Neural cell (in vitro differentiated cells): ENCODE data around the gene LAGE3. TPM values are rescaled to one million over a fixed set of nuclear protein-coding genes. Genes with fewer than 3 reads are reported as not detected.

Experiments used
- H2AFZ ChIP-seq: fragments of 200-600, 300-800 bp; sonication (generic), shearing (Covaris generic); 2 replicates; pipeline ENCODE4 v1.6.0; 2014; ENCODE audit warnings: low read depth, mild to moderate bottlenecking, antibody characterized with exemption, low read length, moderate library complexity
- H3F3A ChIP-seq: fragments of 200-600 bp; shearing (Covaris generic); 2 replicates; pipeline ENCODE4 v1.6.1; 2016; ENCODE audit warnings: mild to moderate bottlenecking, moderate library complexity, mixed read lengths, antibody characterized with exemption, low read length; ENCODE audit not compliant: insufficient read depth, poor library complexity, severe bottlenecking
- H3K27ac ChIP-seq: fragments of 200-600, 300-800 bp; sonication (generic), shearing (Covaris generic); 2 replicates; pipeline ENCODE4 v1.5.1; 2014; ENCODE audit warnings: mild to moderate bottlenecking, low read length, moderate library complexity
- H3K27me3 ChIP-seq: fragments of 300-800, 200-600 bp; sonication (generic), shearing (Covaris generic); 2 replicates; pipeline ENCODE4 v1.6.0; 2014; ENCODE audit warnings: mild to moderate bottlenecking, low read depth, low read length, moderate library complexity; ENCODE audit not compliant: insufficient read depth
- H3K36me3 ChIP-seq: fragments of 300-800, 200-600 bp; sonication (generic), shearing (Covaris generic); 2 replicates; pipeline ENCODE4 v1.5.1; 2014; ENCODE audit warnings: mild to moderate bottlenecking, antibody characterized with exemption, low read length, moderate library complexity; ENCODE audit not compliant: insufficient read depth
- H3K4me2 ChIP-seq: fragments of 300-800, 200-600 bp; sonication (generic), shearing (Covaris generic); 2 replicates; pipeline ENCODE4 v1.6.0; 2014; ENCODE audit warnings: mild to moderate bottlenecking, low read length
- H3K4me3 ChIP-seq: fragments of 300-800, 200-600 bp; sonication (generic), shearing (Covaris generic); 2 replicates; pipeline ENCODE4 v1.5.1; 2014; ENCODE audit warnings: mild to moderate bottlenecking, low read length, moderate library complexity
- H3K79me2 ChIP-seq: fragments of 200-600 bp; shearing (Covaris generic); replicated peaks from 2 replicates; pipeline ENCODE4 v1.6.0; 2014; ENCODE audit warnings: mild to moderate bottlenecking, low read length, moderate library complexity; ENCODE audit not compliant: insufficient read depth
- H3K9ac ChIP-seq: fragments of 300-800, 200-600 bp; sonication (generic), shearing (Covaris generic); 2 replicates; pipeline ENCODE4 v1.6.1; 2016; ENCODE audit warnings: mild to moderate bottlenecking, low read length, mixed read lengths
- H3K9me2 ChIP-seq: fragments of 200-600 bp; shearing (Covaris generic); 2 replicates; pipeline ENCODE4 v1.6.1; 2016; ENCODE audit warnings: mild to moderate bottlenecking, low read length, mixed read lengths; ENCODE audit not compliant: insufficient read depth
- H3K9me3 ChIP-seq: fragments of 200-600, 300-800 bp; sonication (generic), shearing (Covaris generic); 2 replicates; pipeline ENCODE4 v1.6.1; 2016; ENCODE audit warnings: mild to moderate bottlenecking, mixed run types, low read length, moderate library complexity, mixed read lengths
- H4K20me1 ChIP-seq: fragments of 200-600 bp; shearing (Covaris generic); 2 replicates; pipeline ENCODE4 v1.6.1; 2016; ENCODE audit warnings: mild to moderate bottlenecking, mixed run types; ENCODE audit not compliant: insufficient read depth
- CTCF ChIP-seq: fragments of 450-650 bp; IDR thresholded peaks from 2 replicates; pipeline ENCODE4 v1.5.1; 2014; ENCODE audit warnings: antibody characterized with exemption, mild to moderate bottlenecking, moderate library complexity; ENCODE audit not compliant: poor library complexity, severe bottlenecking
- EP300 ChIP-seq: fragments of 450-650 bp; conservative IDR thresholded peaks from 2 replicates; pipeline ENCODE4 v1.6.1; 2014; ENCODE audit warnings: antibody characterized with exemption, mild to moderate bottlenecking, moderate library complexity; ENCODE audit not compliant: poor library complexity, severe bottlenecking
- EZH2 ChIP-seq: fragments of 200-600, 300-800 bp; shearing (Covaris generic), sonication (generic); IDR thresholded peaks from 2 replicates; pipeline ENCODE4 v1.6.1; 2014; ENCODE audit warnings: antibody characterized with exemption, low read length, borderline replicate concordance, mild to moderate bottlenecking; ENCODE audit not compliant: insufficient read depth, poor library complexity, severe bottlenecking
- MXI1 ChIP-seq: fragments of 450-650 bp; conservative IDR thresholded peaks from 2 replicates; pipeline ENCODE4 v1.6.1; 2014; ENCODE audit warnings: antibody characterized with exemption, mild to moderate bottlenecking; ENCODE audit not compliant: poor library complexity, severe bottlenecking
- POLR2AphosphoS5 ChIP-seq: IDR thresholded peaks from 2 replicates; pipeline ENCODE4 v1.6.1; 2012
- RAD21 ChIP-seq: fragments of 450-650 bp; conservative IDR thresholded peaks from 2 replicates; pipeline ENCODE4 v1.6.1; 2014; ENCODE audit warnings: antibody characterized with exemption, mild to moderate bottlenecking, moderate library complexity
- REST ChIP-seq: IDR thresholded peaks from 2 replicates; pipeline ENCODE4 v1.6.1; 2012; ENCODE audit warnings: borderline replicate concordance
- SMC3 ChIP-seq: fragments of 450-650 bp; conservative IDR thresholded peaks from 2 replicates; pipeline ENCODE4 v1.6.1; 2014; ENCODE audit warnings: antibody characterized with exemption, mild to moderate bottlenecking, moderate library complexity; ENCODE audit not compliant: poor library complexity
- TAF1 ChIP-seq: IDR thresholded peaks from 2 replicates; pipeline ENCODE4 v1.6.1; 2012; ENCODE audit warnings: low read depth
- polyA plus RNA-seq: library from polyadenylated mRNA; depleted of rRNA; stranded (reverse); fragments of >200 nt; gene quantifications from 2 replicates; pipeline ENCODE4 v1.2.3, GENCODE V29; 2014

LAGE3 gene
- polyA plus RNA-seq, 1 donor from 2014 or later, result 37.3 TPM

GRCh38 chrX:154487518-154488290 lies 8.6 kb upstream of the LAGE3 start:
- Histone ChIP-seq H3K79me2 (no peaks in the 10 kb centered on the region), H3F3A (no peaks in the 10 kb centered on the region), H3K4me2 (no peak overlapping the region), H3K4me3 (no peak overlapping the region), H3K36me3 (no peaks in the 10 kb centered on the region), H2AFZ (no peak overlapping the region), H3K9me2 (no peaks in the 10 kb centered on the region), H4K20me1 (no peaks in the 10 kb centered on the region), H3K27ac (no peak overlapping the region), H3K9me3 (no peaks in the 10 kb centered on the region), H3K9ac (no peak overlapping the region), H3K27me3 (no peaks in the 10 kb centered on the region)
- TF ChIP-seq SMC3, result no peak

- no peaks in the 10 kb centered on the region for H3F3A ChIP-seq
- H4K20me1 ChIP-seq, result no peaks in the 10 kb centered on the region
- H3K79me2 ChIP-seq, result no peaks in the 10 kb centered on the region
- H3K36me3 ChIP-seq, result no peaks in the 10 kb centered on the region
- H3K9me3 ChIP-seq, result no peaks in the 10 kb centered on the region
- H3K9ac ChIP-seq, result peak within 1 kb of the TSS; percentile 57
- H3K27me3 ChIP-seq, result no peaks in the 10 kb centered on the region
- H2AFZ ChIP-seq, result no peak within 1 kb of the TSS
- H3K4me3 ChIP-seq, result peak within 1 kb of the TSS; percentile 63
- no peak within 1 kb of the TSS for H3K27ac ChIP-seq
- TF ChIP-seq CTCF, result no peak
- no peak for TF ChIP-seq SMC3
- TF ChIP-seq MXI1, result no peak
- no peak for TF ChIP-seq TAF1
- no peak for TF ChIP-seq RAD21
- TF ChIP-seq POLR2AphosphoS5, result no peak
- no peak for TF ChIP-seq EP300
- no peak for TF ChIP-seq EZH2
- TF ChIP-seq REST, result no peak
- no peaks in the 10 kb centered on the region for H3K9me2 ChIP-seq
- no peak within 1 kb of the TSS for H3K4me2 ChIP-seq
Measured at GRCh38 chrX:154486396-154487207, 7.5 kb upstream of the LAGE3 start, which contains the start of gene UBL4A. TSS of gene UBL4A (minus strand) at chrX:154486615. CDS start at chrX:154486584, 31 bp downstream.
